A549 (cell line): ENCODE data around the gene COX7A2L. TPM values are rescaled to one million over a fixed set of nuclear protein-coding genes. Genes with fewer than 3 reads are reported as not detected.

Experiments
- ATAC-seq, 2 experiments: fragments of 200-7000 bp in 1 of 2; fragments of >200 bp in 1 of 2; cut with Nextera tagmentation in 1 of 2; cut with Tn5 transposase in 1 of 2; 3 replicates each; pipeline versions ENCODE4 v1.8.0 to v1.9.1; 2018 to 2020; ENCODE audit warnings: mild to moderate bottlenecking in 1 of 2, moderate library complexity in 1 of 2
- CTCF ChIA-PET: fragments of 300-600 bp; sonication (Branson Sonifier 250); formaldehyde crosslinking; extraction: SDS; loops from one replicate; lab custom pipeline; 2021; ENCODE audit warnings: antibody characterized with exemption, inconsistent platforms; lab: Yijun Ruan, JAX
- POLR2A ChIA-PET: fragments of 350-600 bp; formaldehyde crosslinking; extraction: SDS; loops from one replicate; lab custom pipeline; 2021; ENCODE audit warnings: antibody characterized with exemption, inconsistent platforms; lab: Yijun Ruan, JAX
- DNase-seq, 2 experiments: peaks; one replicate each; pipeline versions ENCODE4 v3.0.0 to v3.0.0-alpha.2; 2011 to 2016; ENCODE audit warnings: low read depth in 1 of 2, low spot score in 1 of 2
- FAIRE-seq: peaks from 2 replicates; lab custom pipeline; 2011; peaks lifted over from hg19 to GRCh38; lab: Jason Lieb, UNC
- H3K27ac ChIP-seq, 2 experiments: fragments of >200 bp; sonication (Bioruptor Twin); formaldehyde crosslinking; 3 replicates each; pipeline ENCODE4 v1.5.1; 2016 to 2017
- H3K4me1 ChIP-seq: fragments of >200 bp; sonication (Bioruptor Twin); formaldehyde crosslinking; 3 replicates; pipeline ENCODE4 v1.6.1; 2016
- H3K4me2 ChIP-seq: fragments of >200 bp; sonication (Bioruptor Twin); formaldehyde crosslinking; 3 replicates; pipeline ENCODE4 v1.6.1; 2016
- H3K4me3 ChIP-seq: fragments of >200 bp; sonication (Bioruptor Twin); formaldehyde crosslinking; 3 replicates; pipeline ENCODE4 v1.5.1; 2016
- H3K9me3 ChIP-seq: fragments of >200 bp; sonication (Bioruptor Twin); formaldehyde crosslinking; 3 replicates; pipeline ENCODE4 v1.6.1; 2016
- BHLHE40 ChIP-seq: IDR thresholded peaks from 2 replicates; pipeline ENCODE4 v1.6.1; 2012; ENCODE audit warnings: low read depth, low read length, inconsistent platforms
- CBX2 ChIP-seq: fragments of 200-600 bp; sonication (generic); IDR thresholded peaks from 2 replicates; pipeline ENCODE4 v1.6.1; 2016; ENCODE audit warnings: low read depth, mild to moderate bottlenecking, borderline replicate concordance
- CBX8 ChIP-seq: fragments of 200-600 bp; sonication (generic); IDR thresholded peaks from 2 replicates; pipeline ENCODE4 v1.6.1; 2016
- CEBPB ChIP-seq, 2 experiments: fragments of >200 bp in 1 of 2; sonication (Bioruptor Twin) in 1 of 2; formaldehyde crosslinking in 1 of 2; IDR thresholded peaks; 2 replicates each; pipeline ENCODE4 v1.6.1; 2012 to 2016
- CHD2 ChIP-seq: fragments of 150-350 bp; IDR thresholded peaks from 2 replicates; pipeline ENCODE4 v1.6.1; 2014; ENCODE audit warnings: low read length; ENCODE audit not compliant: partially characterized antibody
- E2F6 ChIP-seq: IDR thresholded peaks from 2 replicates; pipeline ENCODE4 v1.6.1; 2012; ENCODE audit warnings: low read depth, borderline replicate concordance
- FOSL2 ChIP-seq, 2 experiments: fragments of 450-650 bp in 1 of 2; fragments of >200 bp in 1 of 2; sonication (Bioruptor Twin) in 1 of 2; formaldehyde crosslinking; IDR thresholded peaks; 2 replicates each; pipeline versions ENCODE4 v1.5.0 to v1.6.1; 2016 to 2020; ENCODE audit warnings: mild to moderate bottlenecking in 1 of 2, moderate library complexity in 1 of 2
- GATA3 ChIP-seq: IDR thresholded peaks from 2 replicates; pipeline ENCODE4 v1.6.1; 2012; ENCODE audit warnings: borderline replicate concordance
- HDAC2 ChIP-seq: fragments of 200-600 bp; sonication (generic); IDR thresholded peaks from 2 replicates; pipeline ENCODE4 v1.6.1; 2016
- HMGXB4 ChIP-seq: fragments of 250-450 bp; sonication (Bioruptor Pico); IDR thresholded peaks from 2 replicates; pipeline ENCODE4 v1.5.0; 2021; ENCODE audit warnings: mild to moderate bottlenecking, moderate library complexity, borderline replicate concordance
- HOXB13 ChIP-seq: fragments of 250-450 bp; sonication (Bioruptor Pico); IDR thresholded peaks from 2 replicates; pipeline ENCODE4 v1.5.0; 2020; ENCODE audit warnings: low read depth, mild to moderate bottlenecking, moderate library complexity
- HOXB5 ChIP-seq: fragments of 250-450 bp; sonication (Bioruptor Pico); IDR thresholded peaks from 2 replicates; pipeline ENCODE4 v1.5.0; 2020; ENCODE audit warnings: mild to moderate bottlenecking, moderate library complexity
- JUN ChIP-seq, 2 experiments: fragments of >200 bp; sonication (Bioruptor Twin); formaldehyde crosslinking; IDR thresholded peaks; 2 replicates in 1 of 2; 3 replicates in 1 of 2; pipeline ENCODE4 v1.6.1; 2016 to 2017
- JUNB ChIP-seq: fragments of >200 bp; sonication (Bioruptor Twin); formaldehyde crosslinking; IDR thresholded peaks from 2 replicates; pipeline ENCODE4 v1.6.1; 2016
- MAX ChIP-seq: IDR thresholded peaks from 2 replicates; pipeline ENCODE4 v1.6.1; 2012
- MYC ChIP-seq: IDR thresholded peaks from 2 replicates; pipeline ENCODE4 v1.6.1; 2012; ENCODE audit warnings: mild to moderate bottlenecking, inconsistent platforms, low read length, improper control_type of control experiment, borderline replicate concordance
- NFE2L2 ChIP-seq: fragments of 150-350 bp; conservative IDR thresholded peaks from 2 replicates; pipeline ENCODE4 v1.6.1; 2014; ENCODE audit warnings: low read length
- PHF8 ChIP-seq: fragments of 200-600 bp; sonication (generic); IDR thresholded peaks from 2 replicates; pipeline ENCODE4 v1.6.1; 2016; ENCODE audit warnings: low read depth, mild to moderate bottlenecking, antibody characterized with exemption, moderate library complexity, borderline replicate concordance
- POLR2AphosphoS2 ChIP-seq: conservative IDR thresholded peaks from 2 replicates; pipeline ENCODE4 v1.6.1; 2012; ENCODE audit warnings: low read length, improper control_type of control experiment, inconsistent platforms
- RARB ChIP-seq: fragments of 250-450 bp; sonication (Bioruptor Pico); IDR thresholded peaks from 2 replicates; pipeline ENCODE4 v1.8.0; 2021; ENCODE audit warnings: mild to moderate bottlenecking, moderate library complexity
- REST ChIP-seq: fragments of 200-600 bp; sonication (generic); IDR thresholded peaks from 2 replicates; pipeline ENCODE4 v1.6.1; 2016; ENCODE audit warnings: antibody characterized with exemption, mild to moderate bottlenecking, moderate library complexity
- SMC3 ChIP-seq: fragments of >200 bp; sonication (Bioruptor Twin); formaldehyde crosslinking; IDR thresholded peaks from 3 replicates; pipeline ENCODE4 v1.6.1; 2018; ENCODE audit warnings: inconsistent platforms
- SREBF2 ChIP-seq: fragments of 450-650 bp; IDR thresholded peaks from 2 replicates; pipeline ENCODE4 v1.6.1; 2014; ENCODE audit warnings: mild to moderate bottlenecking, moderate library complexity
- TFCP2L1 ChIP-seq: fragments of 250-450 bp; sonication (Bioruptor Pico); IDR thresholded peaks from 2 replicates; pipeline ENCODE4 v1.5.0; 2021; ENCODE audit warnings: mild to moderate bottlenecking
- TP53 ChIP-seq: fragments of 250-450 bp; sonication (Bioruptor Pico); IDR thresholded peaks from 2 replicates; pipeline ENCODE4 v1.5.0; 2021; ENCODE audit warnings: mild to moderate bottlenecking, moderate library complexity
- ZFP36 ChIP-seq: fragments of 450-650 bp; IDR thresholded peaks from 2 replicates; pipeline ENCODE4 v1.6.1; 2014; ENCODE audit warnings: borderline replicate concordance; ENCODE audit not compliant: partially characterized antibody
- ZSCAN20 ChIP-seq: fragments of 250-450 bp; sonication (Bioruptor Pico); IDR thresholded peaks from 2 replicates; pipeline ENCODE4 v1.8.0; 2022; ENCODE audit warnings: mild to moderate bottlenecking, moderate library complexity
- WGBS: methylation state at CpG from one replicate; pipeline ENCODE4 v1.1.6; 2017; ENCODE audit errors: missing lambda C conversion rate; 5-methylcytosine and 5-hydroxymethylcytosine counted together
- polyA plus RNA-seq, 4 experiments: library from polyadenylated mRNA; depleted of rRNA in 3 of 4; stranded (reverse); fragments of >200 nt; fragmentation: RNase III in 1 of 4; extraction: RNeasy Plus Mini Kit Qiagen cat#74134 plus additional on column Dnase treatment in 1 of 4; gene quantifications; 2 replicates in 3 of 4; 3 replicates in 1 of 4; pipeline ENCODE4 v1.2.3, GENCODE V29; 2011 to 2017
- TF ChIP-seq, protein P1 (sequence below): fragments of 450-650 bp; IDR thresholded peaks from 2 replicates; pipeline ENCODE4 v1.6.1; 2014; ENCODE audit warnings: antibody characterized with exemption
- TF ChIP-seq, protein P2 (sequence below): fragments of >200 bp; sonication (Bioruptor Twin); formaldehyde crosslinking; IDR thresholded peaks from 3 replicates; pipeline ENCODE4 v1.6.1; 2016

The COX7A2L gene
- polyA plus RNA-seq, 2 of the 4 experiments (the other 2 are of a cell fraction): 126 to 258 TPM

DNA sequence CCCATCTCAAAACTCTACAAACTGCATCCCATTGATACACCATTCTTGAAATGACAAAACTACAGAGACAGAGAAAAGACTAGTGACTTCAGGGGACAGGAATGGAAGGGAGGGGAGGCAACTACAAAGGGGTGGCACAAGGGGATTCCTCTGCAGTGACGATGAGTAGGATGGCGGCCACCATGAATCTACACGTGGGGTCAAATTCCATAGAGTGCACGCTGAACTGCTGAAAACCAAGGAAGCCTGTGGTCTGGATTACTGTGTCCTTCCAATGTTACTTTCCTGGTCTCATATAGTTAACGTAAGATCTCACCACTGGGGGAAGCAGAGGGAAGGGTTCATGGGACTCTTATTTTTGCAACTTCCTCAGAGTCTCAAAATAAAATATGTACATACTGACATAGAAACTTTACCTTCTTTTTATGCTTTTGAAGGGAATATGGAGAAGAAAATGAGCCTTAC lies 23.6 kb downstream of the COX7A2L start:
- H3K9me3 ChIP-seq: no peaks in the 10 kb centered on the region
- POLR2A ChIA-PET: no interaction called here
- FAIRE-seq (no peak), DNase-seq (no peak), ATAC-seq (peak; percentile 28 to 44; a peak in 4 of 6 replicates)
- H3K4me1 ChIP-seq: peaks cover 7% of the 10 kb centered on the region
- no peak overlapping the region for H3K4me3 ChIP-seq
- no peak overlapping the region for H3K4me2 ChIP-seq
- WGBS: 98% methylated on average over 5 of the region's 5 CpGs
- no peak for TF ChIP-seq FOSL2 (IDR thresholded peaks at IDR 0.05)
- TF ChIP-seq FOSL2 (CRISPR knock-in tag; IDR thresholded peaks at IDR 0.05): no peak
- TF ChIP-seq TP53 (CRISPR knock-in tag): no peak
- no peak for TF ChIP-seq JUNB
- TF ChIP-seq, protein P1, sequence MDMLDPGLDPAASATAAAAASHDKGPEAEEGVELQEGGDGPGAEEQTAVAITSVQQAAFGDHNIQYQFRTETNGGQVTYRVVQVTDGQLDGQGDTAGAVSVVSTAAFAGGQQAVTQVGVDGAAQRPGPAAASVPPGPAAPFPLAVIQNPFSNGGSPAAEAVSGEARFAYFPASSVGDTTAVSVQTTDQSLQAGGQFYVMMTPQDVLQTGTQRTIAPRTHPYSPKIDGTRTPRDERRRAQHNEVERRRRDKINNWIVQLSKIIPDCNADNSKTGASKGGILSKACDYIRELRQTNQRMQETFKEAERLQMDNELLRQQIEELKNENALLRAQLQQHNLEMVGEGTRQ: no peak
- TF ChIP-seq NFE2L2: no peak
- TF ChIP-seq TFCP2L1: no peak
- no peak for TF ChIP-seq SREBF2
- no peak for TF ChIP-seq PHF8
- TF ChIP-seq MAX: no peak
- TF ChIP-seq, protein P2, sequence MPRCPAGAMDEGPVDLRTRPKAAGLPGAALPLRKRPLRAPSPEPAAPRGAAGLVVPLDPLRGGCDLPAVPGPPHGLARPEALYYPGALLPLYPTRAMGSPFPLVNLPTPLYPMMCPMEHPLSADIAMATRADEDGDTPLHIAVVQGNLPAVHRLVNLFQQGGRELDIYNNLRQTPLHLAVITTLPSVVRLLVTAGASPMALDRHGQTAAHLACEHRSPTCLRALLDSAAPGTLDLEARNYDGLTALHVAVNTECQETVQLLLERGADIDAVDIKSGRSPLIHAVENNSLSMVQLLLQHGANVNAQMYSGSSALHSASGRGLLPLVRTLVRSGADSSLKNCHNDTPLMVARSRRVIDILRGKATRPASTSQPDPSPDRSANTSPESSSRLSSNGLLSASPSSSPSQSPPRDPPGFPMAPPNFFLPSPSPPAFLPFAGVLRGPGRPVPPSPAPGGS: no peak
- TF ChIP-seq HOXB5 (CRISPR knock-in tag): no peak
- TF ChIP-seq MYC: no peak
- TF ChIP-seq ZSCAN20 (CRISPR knock-in tag): no peak
- TF ChIP-seq ZFP36: no peak
- TF ChIP-seq RARB (CRISPR knock-in tag): no peak
- TF ChIP-seq CBX8: no peak
- no peak for TF ChIP-seq CEBPB (IDR thresholded peaks at IDR 0.05)
- TF ChIP-seq BHLHE40: no peak
- no peak overlapping the region for H3K27ac ChIP-seq
- CTCF ChIA-PET: no interaction called here

GRCh38 chr2:42336361-42336965 lies 24.6 kb downstream of the COX7A2L start:
- Histone ChIP-seq H3K4me3 (no peak overlapping the region), H3K4me1 (peaks cover 6% of the 10 kb centered on the region; the same call in 2 of the 3 replicates), H3K4me2 (no peak overlapping the region), H3K27ac (no peak overlapping the region), H3K9me3 (no peaks in the 10 kb centered on the region)
- no peak for ATAC-seq
- FAIRE-seq: no peak
- no peak for DNase-seq
- ChIA-PET CTCF (no interaction called here), POLR2A (no interaction called here)
- TF ChIP-seq CHD2: no peak
- TF ChIP-seq SMC3: no peak
- TF ChIP-seq RARB (CRISPR knock-in tag): no peak
- TF ChIP-seq REST: no peak
- no peak for TF ChIP-seq NFE2L2
- TF ChIP-seq PHF8: no peak
- no peak for TF ChIP-seq CBX2
- TF ChIP-seq HDAC2: no peak
- no peak for TF ChIP-seq HMGXB4 (CRISPR knock-in tag)
- TF ChIP-seq GATA3: no peak
- no peak for TF ChIP-seq HOXB13 (CRISPR knock-in tag)
- TF ChIP-seq TFCP2L1: no peak
- no peak for TF ChIP-seq JUNB
- no peak for TF ChIP-seq BHLHE40
- no peak for TF ChIP-seq MYC
- TF ChIP-seq E2F6: no peak
- no peak for TF ChIP-seq TP53 (CRISPR knock-in tag)
- TF ChIP-seq POLR2AphosphoS2: no peak
- no peak for TF ChIP-seq JUN (IDR thresholded peaks at IDR 0.05)
- 89% methylated on average over 9 of the region's 9 CpGs for WGBS
